NCI-H69 (cell line): ENCODE results near the gene ARHGEF10L.
A peak's percentile ranks its signal among the peaks of the same experiment; 100 is the strongest.
"Not testable (repeated sequence)": the region's sequence is repeated elsewhere in the genome, so short reads cannot be mapped to it uniquely, and the experiment has no call there.

Experiments
- DNase-seq: peaks from one replicate; lab custom pipeline; 2025; lab: John Stamatoyannopoulos, UW

The ARHGEF10L gene

DNA sequence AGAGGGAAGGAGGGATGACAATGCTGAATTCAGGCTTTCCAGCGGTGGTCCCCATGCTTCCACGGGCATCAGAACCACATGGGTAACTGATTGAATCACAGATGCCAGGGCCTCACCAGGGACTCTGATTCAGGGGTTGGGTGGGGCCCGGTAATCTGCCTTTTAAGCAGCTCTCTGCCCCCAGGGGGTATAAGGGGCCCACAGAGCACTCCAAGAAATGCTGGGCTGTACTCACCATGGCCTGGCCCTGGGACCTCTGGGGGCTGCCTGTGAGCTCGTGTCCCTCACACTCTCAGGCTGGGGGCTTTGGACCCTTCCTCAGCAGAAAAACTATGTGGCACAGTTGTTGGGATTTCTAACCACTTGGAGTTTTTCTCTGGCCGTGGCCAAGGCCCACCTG lies 70.6 kb downstream of the ARHGEF10L start:
- DNase-seq = no peak

DNA sequence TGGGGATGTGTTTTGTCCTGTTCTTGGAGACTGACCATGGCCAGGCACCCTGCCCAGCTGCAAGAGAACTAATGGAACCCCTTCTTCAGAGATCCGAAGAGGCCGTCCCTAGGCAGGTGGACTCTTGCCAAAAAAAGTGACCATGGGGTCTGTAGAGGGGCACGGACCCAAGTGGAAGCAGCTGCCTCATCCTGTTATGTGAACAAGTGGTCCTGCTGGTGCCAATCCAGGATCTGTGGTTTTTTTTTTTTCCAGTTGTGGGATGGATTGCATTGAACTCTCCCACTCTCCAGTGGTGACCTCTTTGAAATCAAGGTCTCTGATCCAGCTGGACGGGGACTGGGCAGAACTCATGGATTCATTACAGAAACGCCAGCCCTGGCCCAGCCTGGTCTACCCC lies 71.2 kb downstream of the ARHGEF10L start:
- no peak for DNase-seq

DNA sequence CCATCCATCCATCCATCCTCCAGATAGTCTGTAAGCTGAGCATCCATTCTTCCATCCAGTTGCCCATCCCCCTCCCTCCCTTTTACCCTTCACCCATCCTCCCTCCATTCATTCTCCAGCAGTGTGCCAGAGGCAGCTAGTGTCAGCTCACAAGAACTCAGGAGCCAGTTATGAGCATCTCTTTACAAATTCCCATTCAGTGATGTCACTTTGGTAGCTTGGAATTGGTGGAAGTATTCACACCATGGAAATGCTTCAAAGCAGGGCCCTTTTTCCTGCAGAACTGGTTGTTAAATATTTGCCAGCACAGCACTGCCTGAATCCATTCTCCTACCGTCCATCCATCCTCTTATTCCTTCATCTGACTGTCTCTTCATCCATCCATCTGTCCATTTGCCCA lies 72.5 kb downstream of the ARHGEF10L start:
- no peak for DNase-seq

DNA sequence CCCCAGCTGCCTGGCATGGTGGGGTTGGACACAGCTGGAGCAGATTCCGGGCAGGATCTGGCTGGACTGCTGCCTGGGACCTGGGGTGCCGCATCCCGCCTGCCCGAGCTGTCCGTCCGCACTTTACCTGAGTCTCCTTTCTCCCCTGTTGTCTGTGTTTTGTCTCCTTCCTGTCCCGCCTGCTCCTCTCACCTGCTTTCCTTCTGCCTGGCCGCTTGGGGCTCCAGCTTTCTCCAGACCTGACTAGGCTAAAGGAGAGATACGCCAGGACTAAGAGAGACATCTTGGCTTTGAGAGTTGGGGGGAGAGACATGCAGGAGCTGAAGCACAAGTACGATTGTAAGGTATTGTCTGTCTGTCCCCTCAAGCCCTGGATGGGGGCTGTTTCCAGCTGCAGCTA lies 73.3 kb downstream of the ARHGEF10L start:
- DNase-seq = no peak

DNA sequence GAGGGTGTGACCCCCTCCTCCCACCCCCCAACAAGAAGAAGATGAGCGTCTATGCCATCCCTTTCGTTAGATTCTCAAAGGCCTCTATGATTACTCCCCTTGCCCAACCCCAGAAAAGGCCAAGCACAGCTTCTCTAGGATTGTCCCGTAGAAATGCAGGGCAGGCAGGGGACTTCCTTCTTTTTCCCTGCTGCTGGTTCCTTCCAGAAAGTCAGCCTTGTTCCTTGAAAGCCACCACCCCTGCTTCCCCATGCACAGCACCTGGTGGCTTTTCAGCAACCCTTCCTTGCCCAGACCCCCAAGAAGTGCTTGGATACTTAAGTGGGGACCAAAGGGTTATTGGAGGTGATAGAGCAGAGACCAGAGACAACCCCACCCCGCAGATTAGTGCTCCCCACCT lies 75.1 kb downstream of the ARHGEF10L start:
- DNase-seq = no peak

DNA sequence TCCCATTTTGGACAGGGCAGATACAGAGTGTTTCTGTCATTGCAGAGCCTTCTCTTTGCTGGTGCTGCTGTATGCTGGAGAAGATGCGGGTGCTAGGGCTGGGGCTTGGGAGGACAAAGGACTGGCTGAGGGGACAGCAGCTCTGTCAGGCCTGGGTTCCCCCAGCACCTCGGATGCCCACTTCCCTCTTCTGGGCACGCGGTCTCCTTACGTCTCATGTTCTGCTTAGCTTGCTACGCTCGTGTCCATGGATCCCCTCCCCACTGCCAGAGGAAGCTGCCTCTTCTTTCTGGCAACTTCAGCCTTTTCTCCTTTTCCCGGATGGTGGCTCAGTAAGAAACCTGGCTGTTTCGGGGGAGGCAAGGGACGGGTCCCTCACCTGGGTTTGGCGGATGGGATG lies 75.7 kb downstream of the ARHGEF10L start:
- no peak for DNase-seq

DNA sequence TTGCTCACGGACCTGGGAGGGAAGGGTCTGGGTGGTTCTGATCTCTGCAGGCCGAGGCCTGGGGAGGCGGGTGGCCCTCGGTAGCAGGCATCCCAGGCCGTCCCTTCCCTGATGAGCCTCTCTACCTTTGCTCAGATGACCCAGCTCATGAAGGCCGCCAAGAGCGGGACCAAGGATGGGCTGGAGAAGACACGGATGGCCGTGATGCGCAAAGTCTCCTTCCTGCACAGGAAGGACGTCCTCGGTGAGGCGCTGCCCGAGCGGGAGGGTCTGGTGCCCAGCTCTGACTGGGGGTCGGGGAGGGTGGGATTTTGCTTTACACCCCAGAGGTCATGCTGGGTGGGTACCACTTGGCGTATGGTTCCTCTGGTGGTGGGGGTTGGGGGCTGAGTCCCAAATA lies 76.5 kb downstream of the ARHGEF10L start:
- no peak for DNase-seq

DNA sequence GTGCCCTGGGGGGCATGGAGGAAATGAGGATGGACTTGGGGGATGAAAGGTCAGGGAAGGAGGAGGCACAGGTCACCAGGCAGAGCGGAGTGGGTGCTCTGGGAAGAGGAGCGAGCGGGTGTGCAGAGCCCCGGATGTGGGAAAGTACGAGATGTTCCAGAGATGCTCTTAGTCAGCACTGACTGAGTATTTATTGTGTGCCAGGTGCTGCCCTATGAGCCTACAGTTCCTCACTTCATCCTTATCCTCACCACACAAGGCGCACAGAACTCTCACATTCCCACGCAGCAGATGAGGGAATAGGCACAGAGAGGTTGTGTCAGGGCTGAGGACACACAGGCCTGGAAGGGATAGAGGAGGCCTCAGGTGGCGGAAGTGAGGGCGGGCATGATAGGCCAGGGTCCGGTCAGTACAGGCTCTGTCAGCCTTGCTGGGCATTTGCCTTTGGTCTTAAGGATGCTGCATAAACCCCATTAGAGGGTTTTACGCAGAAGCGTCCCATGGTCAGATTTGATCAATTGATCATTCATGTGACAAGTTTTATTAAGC lies 77.3 kb downstream of the ARHGEF10L start:
- DNase-seq = no peak

DNA sequence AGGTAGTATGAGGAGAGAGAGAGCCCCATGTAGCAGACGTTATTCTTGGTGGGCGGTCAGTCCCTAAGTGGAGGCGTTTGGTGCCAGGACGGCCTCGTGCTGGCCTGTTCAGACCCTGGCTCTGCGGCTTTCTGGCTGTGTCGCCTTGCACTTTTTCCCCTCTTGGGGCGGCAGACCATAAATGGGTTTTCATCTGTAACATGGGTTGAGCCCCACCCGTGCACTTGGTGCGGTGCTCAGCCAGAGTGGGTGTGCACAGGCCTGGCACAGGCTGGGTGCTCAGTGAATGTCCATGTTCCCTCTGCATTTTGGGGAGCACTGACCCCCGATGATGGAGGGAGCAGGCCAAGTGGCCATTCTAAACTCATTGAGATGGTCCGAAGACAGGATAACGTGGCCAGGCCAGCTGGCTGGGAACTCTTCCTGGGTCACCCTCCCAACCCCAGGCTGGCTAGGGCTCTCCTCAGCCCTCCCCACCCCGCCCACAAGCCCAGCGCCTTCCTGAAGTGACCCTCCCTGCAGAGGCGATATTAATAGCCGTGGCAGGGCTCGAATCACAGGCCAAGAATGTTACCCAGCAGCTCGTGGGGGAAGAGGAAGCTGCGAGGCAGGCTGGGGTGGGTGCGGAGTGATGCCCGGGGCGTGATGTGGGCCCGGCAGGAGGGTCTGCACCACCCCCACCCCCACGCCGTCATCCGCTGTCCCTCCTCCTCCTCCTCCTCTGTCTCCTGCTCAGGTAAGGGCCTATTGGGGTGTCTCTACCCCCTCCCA lies 78.5 kb downstream of the ARHGEF10L start:
- DNase-seq = no peak

DNA sequence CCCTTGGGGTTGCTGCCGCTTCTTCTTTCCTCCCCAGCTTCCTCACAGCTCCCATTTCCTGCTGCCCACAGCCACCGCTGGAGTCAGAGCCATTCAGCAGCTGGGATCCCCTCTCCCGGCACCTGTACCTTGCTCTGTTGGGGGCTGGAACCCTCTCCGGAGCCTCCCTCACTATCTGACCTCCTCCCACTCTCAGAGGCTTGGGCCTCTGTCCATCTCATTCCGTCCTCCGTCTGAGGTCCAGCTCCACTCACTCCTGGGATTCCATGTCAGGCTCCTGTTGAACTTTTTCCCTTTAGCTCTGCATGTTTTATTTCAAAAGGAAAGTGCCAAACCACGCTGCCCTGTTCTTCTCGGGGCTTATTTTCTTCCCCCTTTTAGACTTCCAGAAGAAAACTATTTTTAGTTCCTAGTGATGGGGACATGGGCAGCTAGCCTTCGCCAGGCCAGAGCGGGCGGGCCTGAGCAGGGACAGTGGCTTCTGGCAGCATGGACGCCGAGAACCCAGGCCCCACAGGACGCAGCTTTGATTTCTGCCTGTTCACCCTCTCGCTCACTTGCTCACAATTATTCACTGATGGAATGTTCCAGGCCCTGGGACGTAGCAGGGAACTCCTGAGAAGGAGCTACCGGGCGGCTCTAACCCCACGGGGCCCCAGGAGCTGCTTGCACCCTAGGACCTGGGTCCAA lies 79.2 kb downstream of the ARHGEF10L start:
- DNase-seq = no peak

DNA sequence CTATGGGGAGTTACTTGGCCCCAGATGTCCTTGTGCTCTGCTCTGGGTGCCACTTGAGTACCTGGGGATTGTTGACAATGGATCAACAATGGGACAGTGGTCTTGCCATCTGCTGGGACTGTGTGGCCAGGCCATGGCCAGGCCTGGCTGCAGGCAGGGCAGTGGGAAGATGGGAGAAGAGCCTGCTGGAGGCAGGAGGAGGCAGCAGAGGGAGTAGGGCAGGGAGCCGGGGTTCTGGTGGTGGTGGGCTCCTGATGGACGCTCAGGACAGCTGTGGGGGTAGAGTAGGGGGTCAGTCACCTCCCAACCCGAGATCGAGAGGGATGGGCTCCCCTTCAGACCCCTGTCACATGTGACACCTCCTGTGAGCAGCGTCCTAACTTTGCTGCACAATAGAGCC lies 81.0 kb downstream of the ARHGEF10L start:
- DNase-seq = no peak

DNA sequence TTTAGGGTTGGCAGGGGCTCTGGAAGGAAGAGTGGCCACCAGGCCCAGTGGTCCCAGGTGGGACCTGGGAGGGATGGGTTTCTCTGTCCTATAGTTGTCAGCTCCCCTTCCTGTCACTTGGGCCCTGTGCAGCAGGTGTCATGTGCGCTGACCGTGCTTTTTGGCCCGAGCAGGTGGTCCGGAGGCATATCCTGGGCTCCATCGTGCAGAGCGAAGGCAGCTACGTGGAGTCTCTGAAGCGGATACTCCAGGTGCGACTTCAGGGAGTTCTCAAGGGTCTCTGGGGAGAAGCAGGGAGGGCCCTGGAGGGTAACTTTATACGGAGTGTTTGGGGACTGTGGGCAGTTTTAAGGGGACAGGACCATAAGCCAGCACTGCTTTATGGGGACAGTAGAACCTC lies 82.2 kb downstream of the ARHGEF10L start:
- DNase-seq = no peak

DNA sequence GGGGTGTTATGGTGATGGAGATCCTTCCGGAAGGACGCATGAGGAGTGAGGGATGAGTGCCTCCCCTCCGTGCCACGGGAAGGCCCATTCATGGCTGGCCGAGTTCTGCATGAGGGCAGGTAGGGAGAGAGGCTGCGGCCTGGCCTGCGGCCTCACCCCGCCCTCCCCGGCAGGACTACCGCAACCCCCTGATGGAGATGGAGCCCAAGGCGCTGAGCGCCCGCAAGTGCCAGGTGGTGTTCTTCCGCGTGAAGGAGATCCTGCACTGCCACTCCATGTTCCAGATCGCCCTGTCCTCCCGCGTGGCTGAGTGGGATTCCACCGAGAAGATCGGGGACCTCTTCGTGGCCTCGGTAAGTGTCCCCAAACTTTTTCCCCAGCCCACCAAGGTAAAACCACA lies 83.3 kb downstream of the ARHGEF10L start:
- DNase-seq = no peak

DNA sequence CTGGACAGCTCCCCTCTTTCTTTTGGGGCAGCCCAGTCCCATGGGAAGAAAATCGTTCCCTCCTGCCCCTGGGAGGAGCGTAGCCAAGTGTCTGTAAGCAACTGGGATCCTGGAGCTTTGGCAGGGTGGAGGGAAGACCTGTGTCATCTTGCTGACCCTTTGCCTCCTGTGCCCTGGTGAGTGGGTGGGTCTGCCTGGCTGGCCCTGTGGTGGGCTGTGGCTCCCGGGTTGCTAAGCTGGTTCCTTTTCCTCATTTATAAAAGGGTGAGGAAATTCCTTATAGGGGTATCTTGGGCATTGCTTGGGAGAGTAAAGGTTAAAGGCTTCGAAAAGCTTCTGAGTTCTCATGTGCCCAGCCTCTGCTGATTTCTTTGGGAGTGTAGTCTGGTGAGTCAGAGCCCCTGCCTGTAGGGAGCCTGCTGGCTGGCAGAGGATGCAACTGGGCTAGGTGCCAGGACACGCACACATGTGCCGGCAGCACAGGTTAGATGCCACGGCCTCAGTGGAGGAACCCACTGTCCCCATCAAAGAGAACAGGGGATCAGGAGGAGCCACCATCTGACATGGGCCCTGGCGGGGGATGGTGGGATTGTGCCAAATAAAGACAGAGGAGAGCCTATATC lies 85.2 kb downstream of the ARHGEF10L start:
- DNase-seq = peak; percentile 49

DNA sequence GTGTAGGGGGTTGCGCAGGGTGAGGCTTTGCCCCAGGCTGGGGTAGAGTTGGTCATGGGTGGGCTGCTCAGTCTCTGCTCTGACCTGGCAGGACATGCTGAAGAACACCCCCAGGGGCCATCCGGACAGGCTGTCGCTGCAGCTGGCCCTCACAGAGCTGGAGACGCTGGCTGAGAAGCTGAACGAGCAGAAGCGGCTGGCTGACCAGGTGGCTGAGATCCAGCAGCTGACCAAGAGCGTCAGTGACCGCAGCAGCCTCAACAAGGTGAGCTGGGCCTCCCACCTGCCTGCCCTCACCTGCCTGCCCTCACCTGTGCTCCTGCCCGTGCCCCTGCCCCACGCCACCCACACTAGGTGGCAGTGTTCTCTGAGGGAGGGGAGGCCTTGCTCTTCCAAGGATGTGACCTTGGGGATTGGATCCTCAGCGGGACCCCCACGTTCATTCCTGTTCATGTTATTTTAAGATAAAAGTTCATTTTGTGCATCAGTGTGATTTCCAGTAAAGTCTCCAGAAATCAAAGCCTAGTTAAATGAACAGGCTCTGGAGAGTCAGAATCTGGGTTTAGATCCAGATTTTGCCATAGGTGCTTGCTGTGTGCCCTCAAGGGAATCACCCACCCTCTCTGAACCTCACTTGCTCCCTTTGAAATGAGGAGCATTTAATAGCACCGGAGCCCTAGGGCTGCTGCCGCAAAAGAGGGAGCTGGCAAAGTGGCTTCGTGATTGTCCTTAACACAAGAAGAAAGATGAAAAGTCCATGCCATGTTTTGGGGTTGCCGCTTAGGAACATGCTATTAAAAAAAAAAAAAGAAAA lies 87.9 kb downstream of the ARHGEF10L start:
- peak; percentile 4 for DNase-seq

DNA sequence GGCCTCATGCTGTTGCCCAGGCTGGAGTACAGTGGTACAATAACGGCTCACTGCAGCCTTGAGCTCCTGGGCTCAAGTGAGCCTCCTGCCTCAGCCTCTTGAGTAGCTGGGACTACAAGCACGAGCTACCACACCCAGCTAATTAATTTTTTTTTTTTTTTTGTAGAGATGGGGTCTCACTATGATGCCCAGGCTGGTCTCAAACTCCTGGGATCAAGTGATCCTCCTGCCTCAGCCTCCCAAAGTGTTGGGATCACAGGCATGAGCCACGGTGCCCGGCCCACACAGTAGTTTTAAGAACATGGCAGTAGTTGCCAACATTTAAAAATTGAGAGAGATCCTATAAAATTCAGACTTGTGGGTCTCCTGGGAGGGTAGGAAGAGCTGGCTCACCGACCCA lies 89.5 kb downstream of the ARHGEF10L start:
- DNase-seq = not testable (repeated sequence)

DNA sequence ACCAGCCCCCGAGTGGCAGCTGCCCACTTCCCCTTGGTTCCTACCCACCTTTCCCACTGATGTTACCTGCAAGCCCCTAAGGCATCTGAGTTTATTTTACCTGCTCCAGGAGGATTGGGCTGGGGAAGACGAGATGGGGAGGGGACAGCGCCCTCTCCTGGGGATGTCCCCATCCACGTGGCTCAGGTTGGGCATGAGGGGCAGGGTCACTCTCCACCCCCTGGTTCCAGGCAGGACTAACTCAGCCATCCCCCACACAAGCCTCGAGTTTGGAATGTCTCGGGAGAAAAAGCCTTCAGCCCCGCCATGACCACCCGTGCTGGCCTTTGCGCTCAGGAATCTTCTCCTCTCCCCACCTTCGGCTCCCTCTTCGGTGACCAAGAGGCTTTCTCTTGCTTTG lies 90.0 kb downstream of the ARHGEF10L start:
- peak; percentile 5 for DNase-seq

DNA sequence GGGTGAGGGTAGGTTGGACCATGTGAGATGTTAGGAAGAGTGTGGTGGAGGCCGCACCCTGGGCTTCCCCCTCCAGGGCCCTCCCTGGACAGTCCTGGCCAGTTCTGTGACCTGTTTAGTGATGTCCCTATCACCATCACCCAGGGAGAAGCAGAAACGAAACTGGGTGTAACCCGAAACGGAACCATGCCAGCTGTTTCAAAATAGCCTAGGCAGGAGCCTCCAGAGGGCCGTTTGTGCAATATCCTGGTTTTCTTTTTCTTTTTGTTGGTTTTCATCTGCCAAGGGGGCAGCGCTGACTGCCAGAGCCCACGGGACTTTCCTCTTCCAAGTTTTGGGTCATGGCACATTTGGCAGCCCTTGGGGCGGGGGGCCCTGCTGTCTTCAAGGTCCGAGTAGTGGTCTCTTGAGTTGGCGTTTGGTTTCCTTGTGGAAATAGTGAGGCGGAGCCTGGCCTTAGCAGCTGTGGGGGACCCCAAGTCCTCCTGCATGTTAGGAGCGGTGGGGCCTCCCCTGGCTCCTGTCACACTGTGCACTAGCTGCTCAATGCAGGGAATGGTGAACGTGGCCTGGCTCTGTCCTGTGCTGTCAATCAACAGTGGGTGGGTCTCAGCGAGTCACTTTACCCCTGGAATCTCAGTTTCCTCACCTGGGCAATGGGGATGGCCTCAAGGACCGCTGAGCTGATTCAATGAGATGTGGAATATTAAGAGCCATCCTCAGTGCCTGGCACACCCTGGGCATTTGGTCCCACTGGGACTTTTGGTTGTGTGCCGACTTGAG lies 90.7 kb downstream of the ARHGEF10L start:
- no peak for DNase-seq

DNA sequence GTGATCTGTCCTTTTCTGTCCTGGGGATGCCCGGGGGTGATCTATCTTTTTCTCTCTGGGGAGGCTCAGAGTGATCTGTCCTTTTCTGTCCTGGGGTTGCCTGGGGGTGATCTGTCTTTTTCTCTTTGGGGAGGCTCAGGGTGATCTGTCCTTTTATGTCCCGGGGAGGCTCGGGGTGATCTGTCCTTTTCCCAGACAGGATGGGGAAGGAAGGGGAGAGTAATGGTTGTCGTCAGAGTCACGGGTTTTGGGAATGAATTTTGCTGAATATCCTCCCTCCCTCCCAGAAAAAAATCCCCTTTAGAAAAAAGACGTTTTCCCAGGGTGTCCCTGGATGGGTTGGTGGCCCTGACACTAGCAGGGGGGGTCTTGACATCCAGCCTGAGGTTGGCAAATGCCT lies 91.5 kb downstream of the ARHGEF10L start:
- DNase-seq = no peak

DNA sequence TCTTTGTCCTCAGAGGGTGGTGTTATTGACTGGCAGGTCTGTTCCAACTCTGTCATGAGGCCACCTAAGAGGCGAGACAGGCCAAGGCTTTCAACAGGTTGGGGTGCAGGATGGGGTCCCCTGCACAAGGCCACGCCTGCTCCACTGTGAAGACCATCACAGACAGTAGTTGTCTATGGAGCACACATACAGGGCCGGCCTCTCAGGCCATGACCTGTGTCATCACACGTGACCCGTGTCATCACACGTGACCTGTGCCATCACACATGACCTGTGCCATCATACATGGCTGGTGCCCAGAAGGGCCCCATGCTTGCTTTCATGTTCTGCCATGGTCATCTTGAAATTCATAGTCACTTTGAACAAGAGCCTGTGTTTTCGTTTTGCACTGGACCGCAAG lies 91.9 kb downstream of the ARHGEF10L start:
- DNase-seq = no peak

DNA sequence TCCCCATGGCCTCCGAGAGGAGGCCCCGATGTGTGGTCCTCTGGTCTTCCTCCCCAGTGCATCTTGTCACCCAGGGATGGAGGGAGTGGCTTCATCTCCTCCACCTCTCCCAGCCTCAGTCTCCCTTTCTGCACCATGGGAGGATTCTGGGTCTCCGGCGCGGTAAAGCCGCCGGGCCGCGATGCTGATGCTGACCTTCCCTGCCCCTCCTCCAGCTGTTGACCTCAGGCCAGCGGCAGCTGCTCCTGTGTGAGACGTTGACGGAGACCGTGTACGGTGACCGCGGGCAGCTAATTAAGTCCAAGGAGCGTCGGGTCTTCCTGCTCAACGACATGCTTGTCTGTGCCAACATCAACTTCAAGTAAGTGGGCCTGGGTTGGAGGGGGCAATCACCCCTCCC lies 92.6 kb downstream of the ARHGEF10L start:
- no peak for DNase-seq
